ENCODE data around the gene SLC25A26.
"Not testable (repeated sequence)": the region's sequence is repeated elsewhere in the genome, so short reads cannot be mapped to it uniquely, and the experiment has no call there.

Gene SLC25A26, protein sequence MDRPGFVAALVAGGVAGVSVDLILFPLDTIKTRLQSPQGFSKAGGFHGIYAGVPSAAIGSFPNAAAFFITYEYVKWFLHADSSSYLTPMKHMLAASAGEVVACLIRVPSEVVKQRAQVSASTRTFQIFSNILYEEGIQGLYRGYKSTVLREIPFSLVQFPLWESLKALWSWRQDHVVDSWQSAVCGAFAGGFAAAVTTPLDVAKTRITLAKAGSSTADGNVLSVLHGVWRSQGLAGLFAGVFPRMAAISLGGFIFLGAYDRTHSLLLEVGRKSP

DNA sequence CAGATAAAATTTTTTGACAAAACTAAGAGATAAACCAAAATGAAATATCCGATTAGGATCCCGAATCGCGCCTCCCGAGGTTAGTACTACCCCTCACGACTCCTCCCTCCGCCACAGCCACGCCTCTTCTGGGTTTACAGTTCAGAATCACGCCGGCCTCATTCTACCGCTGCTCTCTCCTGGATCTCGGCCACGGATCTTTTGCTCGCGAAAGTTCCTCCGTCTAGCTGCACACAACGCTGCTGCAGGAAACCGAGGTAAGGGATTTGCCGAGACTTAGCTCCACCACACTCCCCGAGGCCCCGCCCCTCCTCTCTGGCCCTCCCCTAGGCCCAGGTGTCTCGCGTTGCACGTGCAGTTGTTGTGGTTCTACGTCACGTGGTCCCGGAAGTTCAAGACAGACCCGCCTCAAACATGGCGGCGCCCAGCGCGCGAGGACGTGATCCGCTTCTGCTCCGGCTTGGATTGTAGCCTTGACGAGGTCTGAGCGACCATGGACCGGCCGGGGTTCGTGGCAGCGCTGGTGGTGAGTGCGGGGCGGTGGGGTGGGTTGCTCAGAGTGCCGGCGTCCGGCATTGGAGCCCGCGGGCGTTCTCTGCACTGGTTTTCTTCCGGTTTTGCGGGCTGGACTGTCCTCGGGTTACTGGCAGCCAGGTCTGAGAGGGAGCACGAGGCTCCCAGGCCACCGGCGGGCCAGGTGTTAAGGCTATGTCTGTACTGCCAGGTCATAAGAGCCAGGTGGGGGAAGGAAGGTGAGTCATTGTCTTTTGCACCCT, at the start of gene SLC25A26:
TSS of gene SLC25A26 (plus strand) at position 400 of the 776 bp plus-strand sequence. CDS start at position 494, 94 bp downstream.
- DNase-seq = peak; percentile 97

DNA sequence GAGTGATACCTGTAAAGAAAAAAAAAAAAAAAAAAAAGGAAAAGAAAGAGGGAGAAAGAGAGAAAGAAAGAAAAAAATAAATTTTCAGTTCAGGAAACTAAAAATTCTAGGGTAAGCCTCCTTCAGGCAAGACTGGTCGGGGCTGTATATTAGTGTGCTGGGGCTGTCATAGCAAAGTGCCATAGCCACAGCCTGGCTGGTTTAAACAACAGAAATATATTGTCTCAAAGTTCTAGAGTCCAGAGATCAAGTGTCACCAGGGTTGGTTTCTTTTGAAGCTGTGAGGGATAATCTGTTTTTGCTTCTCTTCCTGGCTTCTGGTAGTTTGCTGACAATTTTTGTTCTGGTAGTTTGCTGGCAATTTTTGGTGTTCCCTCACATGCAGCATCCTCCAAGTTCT, 48.4 kb upstream of the SLC25A26 start:
- DNase-seq = no peak

DNA sequence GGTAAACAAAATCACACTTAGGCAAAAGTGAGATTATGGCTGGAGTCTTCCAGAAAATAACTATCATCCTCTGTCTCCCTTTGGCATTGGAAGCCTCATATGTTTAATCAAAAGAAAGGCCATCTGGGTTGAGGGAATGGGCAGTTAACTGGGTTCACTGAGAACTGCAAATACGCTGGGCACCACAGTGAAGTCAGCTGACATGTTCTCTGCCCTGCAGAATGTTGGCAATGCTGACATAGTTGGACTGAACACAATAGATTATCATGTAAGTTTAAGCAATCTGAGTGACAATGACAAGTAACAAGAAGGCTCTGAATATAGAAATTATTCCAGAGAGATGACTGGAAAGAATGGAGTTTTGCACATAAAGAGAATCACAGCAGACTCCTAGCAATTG, 43.8 kb upstream of the SLC25A26 start:
- DNase-seq = no peak

DNA sequence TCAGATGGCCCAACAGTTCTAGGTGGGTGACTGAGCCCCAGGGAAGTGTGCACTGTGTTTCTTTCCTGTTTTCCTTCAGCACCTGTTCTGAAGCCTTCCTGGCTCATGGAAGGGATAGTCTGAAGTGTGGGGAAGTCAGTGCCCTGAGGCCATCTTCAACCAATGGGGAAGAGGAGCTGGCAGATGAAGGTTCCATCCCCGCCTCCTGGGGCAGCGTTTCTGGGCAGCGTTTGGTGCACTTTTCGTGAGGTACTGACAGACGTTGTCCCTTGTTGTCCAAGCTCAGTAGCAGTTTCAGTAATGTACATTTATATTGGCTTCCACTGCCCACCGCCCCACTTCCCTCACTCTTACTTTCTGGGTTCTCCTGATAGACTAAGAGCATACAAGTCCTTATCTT, 42.6 kb upstream of the SLC25A26 start:
- no peak for DNase-seq

DNA sequence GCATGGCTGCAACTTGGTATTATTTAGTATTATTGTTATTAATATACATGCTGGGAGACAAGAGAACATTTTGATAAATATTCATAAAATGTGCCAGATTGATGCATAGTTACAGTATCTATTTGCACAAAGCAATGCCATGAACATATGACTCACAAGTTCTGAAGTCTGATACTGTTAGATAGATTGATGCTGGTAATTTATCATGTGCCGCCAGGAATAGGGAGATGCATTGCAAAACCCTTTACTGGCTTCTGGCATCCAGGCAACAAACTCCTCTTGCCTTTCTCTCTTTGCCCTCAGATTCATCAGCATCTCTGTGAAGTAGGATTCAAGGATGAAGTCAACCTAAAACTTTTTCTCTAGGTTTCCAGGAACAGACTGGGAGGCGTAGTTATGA, 41.0 kb upstream of the SLC25A26 start:
- DNase-seq = no peak

DNA sequence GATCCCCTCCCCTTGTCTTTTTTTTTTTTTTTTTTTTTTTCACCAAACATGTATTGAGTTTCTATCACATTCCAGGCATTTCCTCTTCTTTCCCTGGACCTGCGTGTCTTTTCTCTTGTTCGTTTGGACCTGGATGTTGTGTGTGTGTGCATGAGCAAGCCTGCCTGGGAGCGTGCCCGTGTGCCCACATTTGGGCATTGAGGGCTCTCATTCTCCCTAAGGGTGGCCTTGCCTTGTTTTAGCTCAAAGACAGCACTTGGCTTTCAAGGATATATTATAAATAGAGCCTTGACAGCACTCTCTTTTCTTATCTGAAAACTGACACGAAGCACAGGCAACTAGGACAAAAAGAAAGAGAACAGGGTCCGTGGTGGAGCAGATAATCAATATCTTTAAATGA, 39.0 kb upstream of the SLC25A26 start:
- DNase-seq = no peak

DNA sequence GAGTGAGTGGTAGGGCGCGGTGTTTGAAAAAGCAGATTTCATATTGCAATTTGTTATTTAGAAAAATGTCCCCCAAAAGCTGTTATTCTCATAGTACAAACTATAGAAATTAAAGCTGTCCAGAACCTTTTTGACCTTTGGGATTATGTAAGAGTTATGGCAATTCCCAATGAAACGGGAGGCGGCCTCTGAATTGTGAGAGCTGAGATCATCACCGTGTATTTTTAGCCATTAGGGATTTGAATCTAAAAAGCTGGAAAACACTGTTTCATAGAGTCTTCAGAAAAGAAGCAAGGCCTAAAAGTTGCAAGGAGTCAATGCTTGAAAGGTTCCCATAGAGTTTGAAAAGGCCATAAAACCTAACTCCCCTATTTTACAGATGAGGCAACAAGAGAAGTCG, 38.6 kb upstream of the SLC25A26 start:
- DNase-seq = no peak

DNA sequence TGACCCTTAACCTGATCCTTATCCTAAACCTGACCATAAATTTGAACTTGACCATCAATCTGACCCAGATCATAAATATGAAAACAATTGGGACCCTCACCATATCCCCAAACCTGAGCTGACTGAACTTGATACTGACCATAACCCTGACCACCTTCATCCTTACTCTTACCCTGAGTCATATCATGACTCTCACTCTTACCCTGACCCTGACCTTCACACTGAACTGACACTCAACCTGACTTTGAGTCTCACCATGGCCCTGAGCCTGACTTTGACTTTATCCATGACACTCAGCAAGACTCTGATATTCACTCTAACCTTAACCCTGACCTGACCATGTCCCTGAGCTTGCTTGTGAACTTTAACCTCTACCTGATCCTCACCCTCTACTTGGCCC, 34.3 kb upstream of the SLC25A26 start:
- no peak for DNase-seq

DNA sequence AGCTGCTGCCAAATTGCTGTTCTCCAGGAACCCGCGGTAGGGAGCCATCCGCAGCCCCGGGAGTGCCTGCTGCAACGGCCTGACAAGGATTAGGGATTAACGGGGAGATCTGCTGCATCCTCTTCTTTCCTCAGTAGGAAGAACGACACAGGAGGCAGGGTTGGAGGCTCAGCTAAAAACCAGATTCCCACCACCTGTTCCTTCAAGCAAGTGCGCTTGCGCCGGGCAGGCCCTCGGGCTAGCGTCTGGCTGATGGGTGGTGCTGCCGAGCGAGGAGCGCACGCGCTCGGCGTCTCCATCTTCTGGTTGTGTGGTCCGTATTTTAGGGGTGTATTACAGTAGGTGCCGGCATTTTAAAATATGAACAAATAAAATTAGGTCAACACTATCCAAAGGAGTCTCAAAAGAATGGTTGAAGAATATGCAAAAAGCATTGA, 25.4 kb upstream of the SLC25A26 start:
- DNase-seq = no peak

DNA sequence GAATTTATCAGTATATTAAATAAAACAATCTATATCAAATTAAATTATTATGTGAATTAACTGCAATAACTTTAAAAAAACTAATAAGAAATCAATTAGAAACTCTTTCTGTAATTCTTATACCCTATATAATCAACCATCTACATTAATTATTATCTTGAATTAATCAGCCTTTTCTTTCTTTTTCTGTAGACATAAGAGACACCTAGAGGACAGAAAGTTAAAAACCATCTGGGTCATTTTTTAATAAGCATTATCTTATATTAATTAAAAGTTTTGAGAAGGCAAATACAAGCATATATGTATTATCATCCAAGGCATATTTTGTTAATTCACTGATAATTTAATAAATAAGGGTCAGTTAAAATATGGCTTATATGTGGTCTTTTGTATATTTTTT, 24.2 kb upstream of the SLC25A26 start:
- DNase-seq = no peak

DNA sequence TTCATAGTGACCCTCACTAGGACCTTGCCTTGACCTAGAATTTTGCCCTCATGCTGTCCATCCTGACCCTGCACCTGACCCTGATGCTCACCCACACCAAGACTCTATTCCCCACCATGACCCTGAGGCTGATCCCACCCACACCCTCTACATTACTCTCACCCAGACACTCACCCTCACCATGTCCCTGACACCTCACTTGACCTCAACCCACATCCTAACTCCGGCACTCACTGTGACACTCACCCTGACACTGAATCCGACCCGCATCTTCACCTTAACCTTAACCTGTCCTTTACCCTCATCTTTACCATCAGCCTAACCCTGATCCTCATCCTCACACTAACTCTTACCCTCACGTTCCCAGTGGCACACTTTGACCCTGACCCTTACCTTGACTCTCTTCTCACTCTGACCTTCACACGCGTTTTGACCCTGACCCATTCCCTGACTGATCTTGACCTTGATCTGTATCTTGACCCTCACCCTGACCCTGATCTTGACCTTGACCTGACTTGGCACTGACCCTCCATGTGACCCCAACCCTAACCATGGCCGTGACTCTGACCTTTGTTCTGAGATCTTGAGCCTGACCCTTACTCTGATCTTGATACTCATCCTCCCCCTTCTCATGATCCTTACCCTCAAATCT, 22.2 kb upstream of the SLC25A26 start:
- DNase-seq = no peak

DNA sequence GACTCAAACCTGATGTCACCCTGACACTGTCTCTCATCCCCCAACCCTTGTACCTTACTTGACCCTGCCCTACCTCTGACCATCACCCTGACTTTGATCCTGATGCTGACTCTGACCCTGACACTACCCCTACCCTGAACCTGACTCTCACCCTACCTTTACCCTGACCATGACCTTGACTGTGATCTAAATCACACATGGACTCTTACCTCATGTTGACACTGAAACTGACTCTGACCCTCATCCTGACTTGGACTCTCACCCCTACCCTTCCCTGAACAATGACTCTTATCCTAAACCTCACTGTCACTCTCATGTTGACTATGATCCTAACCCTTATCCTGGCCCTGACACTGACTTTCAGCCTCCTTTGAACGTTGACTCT, 21.7 kb upstream of the SLC25A26 start:
- no peak for DNase-seq

DNA sequence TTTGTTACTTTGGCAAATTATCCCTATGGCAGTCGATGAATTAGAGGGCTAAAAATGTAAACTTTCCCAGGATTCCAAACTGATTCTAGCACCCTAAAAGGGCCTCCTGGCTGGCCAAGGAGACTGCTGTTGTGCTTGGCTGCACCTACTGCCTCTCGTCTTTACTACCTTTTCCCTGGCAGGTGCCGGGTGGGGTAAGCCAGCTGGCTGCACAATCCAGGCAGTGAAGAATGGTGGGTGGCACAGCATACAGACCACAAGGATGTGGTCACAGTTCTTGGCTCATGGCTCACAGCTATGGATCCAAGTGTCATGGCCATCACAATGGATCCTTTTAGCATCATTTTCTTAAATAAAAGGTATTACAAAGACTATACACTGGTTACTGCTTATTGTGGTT, 20.7 kb upstream of the SLC25A26 start:
- DNase-seq = no peak

DNA sequence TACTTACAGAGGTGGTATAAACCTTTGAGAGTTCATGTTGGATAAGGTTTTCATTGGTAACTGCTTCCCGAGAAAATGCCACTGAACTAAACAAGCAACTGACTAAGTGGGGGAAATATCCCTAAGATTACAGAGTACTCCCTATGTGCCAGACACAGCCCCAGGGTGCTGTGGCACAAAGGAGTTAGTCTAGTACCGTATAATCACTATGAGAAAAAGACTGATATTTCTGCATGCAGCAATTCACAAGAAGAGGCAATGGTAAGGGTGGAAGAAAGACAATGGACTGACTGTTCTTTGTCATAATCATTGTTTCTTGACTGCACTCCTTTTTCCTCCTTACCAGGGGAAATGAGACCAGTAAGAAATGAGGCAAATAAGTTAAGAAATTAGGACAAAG, 20.0 kb upstream of the SLC25A26 start:
- no peak for DNase-seq

DNA sequence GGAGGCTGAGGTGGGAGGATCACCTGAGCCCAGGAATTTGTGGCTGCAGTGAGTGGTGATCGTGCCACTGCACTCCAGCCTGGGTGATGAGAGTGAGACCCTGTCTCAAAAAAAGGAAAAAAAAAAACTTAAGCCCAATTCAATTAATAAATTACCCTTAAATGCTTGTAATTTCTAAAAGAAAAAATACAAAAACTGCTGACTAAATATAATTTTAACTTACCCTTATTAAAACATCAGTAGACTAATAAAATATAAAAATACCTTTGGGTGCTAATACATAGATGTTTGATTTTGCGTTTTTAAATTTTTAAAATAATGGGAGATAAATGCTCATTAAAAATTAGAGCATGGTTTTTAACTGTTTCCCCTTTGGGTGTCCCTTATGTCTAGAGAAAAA, 17.5 kb upstream of the SLC25A26 start:
- no peak for DNase-seq

DNA sequence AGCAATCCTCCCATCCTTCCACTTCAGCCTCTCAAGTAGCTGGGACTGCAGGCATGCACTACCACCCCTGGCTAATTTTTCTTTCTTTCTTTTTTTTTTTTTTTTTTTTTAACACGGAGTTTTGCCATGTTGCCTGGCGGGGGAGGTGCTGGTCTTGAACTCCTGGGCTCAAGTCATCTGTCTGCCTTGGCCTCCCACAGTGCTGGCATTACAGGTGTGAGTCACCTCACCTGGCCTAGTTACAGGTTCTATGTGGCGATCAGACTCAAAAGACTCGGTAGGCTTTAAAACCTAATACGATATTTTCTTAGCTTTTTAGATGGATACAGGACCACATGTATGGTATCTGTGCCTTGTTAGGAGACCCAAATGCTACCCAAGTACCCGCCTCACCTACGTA, 14.0 kb upstream of the SLC25A26 start:
- no peak for DNase-seq

DNA sequence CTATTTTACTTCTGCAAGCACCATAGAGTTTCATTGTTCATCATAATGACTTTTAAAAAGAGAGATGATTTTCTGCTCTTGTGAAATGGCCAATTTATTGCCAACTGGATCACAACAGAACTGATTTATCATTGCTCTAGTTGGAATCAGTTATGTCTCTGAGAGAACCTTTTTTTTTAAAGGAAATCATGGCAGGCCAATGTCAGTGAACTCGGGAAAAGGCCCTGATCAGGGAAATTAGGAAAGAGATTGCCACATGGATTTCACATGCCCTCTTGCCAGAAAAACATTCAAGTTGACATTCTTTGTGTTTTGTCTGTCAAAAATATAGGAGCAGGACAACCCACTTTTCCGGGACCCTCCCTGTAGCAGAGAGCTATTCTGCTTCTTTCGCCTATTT, 12.6 kb upstream of the SLC25A26 start:
- DNase-seq = no peak

DNA sequence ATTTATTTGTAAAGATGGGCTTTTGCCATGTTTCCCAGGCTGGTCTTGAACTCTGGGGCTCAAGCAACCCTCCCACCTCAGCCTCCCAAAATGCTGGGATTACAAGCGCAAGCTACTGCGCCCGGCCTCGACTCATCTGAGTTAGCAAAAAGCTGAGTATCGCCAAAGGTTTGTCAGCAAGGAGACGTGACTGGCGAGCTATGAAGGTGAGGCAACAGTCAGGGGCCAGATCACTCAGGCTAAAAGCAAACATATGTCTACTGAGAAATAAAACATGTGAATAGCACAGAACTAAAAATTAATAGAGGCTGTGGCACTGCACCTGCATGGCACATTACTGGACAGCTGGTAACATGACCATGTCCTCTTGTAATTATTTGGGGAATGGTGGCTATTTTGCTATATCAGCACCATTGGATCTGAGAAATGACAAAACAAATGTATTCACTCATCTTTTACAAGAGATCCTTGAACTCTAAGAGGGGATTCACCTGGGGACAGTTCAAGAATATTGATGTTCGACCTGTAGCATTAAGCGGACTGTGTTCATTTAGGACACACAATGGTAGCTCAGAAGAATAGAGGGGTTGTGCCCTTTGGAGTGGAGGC, 10.0 kb upstream of the SLC25A26 start:
- no peak for DNase-seq

DNA sequence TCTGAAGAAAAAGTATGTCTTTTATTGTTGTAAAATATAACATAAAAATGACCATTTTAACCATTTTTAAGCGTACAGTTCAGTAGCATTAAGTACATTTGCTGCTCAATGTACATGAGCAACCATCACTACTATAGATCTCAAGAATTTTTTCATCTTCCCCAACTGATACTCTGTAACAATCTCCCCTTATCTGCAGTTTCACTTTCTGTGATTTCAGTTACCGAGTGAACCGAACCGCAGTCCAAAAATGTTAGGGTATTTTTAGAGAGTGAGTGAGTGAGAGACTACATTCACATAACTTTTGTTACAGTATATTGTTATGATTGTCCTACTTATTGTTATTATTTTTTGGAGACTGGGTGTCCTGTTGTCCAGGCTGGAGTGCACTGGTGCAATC, 9.0 kb upstream of the SLC25A26 start:
- no peak for DNase-seq

DNA sequence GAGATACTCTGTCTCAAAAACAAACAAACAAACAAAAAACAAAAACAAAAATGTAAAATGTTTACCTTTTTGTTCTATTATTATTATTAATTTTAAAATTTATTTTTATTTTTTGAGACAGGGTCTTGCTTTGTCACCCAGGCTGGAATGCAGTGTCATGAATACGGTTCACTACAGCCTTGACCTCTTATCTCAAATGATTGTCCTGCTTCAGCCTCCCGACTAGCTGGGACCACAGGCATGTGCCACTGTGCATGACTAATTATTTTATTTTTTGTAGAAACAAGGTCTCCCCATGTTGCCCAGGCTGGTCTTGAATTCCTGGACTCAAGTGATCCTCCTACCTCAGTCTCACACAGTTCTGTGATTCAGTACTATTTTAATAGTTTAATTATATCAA, 5.7 kb upstream of the SLC25A26 start:
- no peak for DNase-seq

DNA sequence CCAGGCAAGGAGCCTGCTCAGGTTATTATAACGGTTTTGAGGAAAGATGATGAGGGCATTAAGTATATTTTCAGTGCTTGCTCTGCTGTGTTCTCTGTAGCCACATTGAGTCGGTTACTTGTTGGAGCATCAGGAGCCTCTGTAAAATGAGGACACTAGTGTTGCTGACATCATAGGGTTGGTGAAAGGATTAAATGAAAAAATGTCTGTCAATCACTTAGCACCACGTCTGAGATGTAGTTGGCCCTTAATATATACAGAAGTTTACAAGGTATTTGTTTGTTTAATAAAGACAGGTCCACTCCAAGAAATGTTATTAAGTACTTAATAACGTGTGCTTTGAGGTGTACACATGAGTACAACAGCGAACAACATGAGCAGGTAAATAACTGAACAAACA, 735 bp upstream of the SLC25A26 start:
- DNase-seq = no peak

DNA sequence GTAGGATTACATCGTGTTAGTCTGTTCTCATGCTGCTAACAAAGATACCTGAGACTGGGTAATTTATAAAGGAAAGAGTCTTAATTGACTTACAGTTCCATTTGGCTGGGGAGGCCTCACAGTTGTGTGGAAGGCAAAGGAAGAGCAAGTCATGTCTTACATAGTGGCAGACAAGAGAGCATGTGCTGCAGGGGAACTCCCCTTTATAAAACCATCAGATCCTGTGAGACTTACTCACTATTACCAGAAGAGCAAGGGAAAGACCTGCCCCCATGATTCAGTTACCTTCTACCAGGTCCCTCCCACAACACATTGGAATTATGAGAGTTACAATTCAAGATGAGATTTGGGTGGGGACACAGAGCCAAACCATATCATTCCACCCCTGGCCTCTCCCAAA, 3.4 kb downstream of the SLC25A26 start:
- no peak for DNase-seq

DNA sequence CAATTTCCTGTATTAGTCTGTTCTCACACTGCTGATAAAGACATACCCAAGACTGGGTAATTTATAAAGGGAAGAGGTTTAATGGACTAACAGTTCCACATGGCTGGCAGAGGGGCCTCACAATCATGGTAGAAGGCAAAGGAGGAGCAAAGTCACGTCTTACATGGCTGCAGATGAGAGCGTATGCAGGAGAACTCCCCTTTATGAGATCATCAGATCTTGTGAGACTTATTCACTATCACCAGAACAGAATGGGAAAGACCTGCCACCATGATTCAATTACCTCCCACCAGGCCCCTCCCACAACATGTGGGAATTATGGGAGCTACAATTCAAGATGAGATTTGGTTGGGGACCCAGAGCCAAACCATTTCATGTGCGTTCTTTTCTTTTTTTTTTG, 5.3 kb downstream of the SLC25A26 start:
- not testable (repeated sequence) for DNase-seq

DNA sequence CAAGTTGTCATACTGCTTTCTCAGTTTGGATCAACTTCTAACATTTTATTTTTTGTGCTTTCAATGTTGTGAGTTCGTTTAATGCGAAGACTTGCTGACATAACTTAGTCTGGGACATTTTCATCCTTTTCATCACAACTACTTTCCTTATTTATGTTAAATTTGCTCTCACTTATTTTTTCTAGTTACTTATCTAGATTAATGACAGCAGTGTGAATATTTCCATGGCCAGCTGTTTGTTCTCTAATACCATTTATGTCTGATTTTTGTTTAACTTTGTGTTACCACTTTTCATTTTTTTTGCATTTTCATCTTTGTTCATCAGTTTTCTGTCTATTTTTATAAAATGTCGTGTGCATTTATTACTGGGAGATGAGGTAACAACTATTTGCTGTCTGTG, 6.2 kb downstream of the SLC25A26 start:
- DNase-seq = no peak

Data from CD4-positive, alpha-beta T cell treated with Interleukin-21 for 1 hour (primary cell).